GM10847 (cell line): ENCODE measurements around the gene RUSC2.

Experiments used
- POLR2A ChIP-seq: IDR thresholded peaks from 2 replicates; pipeline ENCODE4 v1.6.1; 2011; ENCODE audit not compliant: insufficient read length; ENCODE audit errors: extremely low read depth

RUSC2 gene

DNA sequence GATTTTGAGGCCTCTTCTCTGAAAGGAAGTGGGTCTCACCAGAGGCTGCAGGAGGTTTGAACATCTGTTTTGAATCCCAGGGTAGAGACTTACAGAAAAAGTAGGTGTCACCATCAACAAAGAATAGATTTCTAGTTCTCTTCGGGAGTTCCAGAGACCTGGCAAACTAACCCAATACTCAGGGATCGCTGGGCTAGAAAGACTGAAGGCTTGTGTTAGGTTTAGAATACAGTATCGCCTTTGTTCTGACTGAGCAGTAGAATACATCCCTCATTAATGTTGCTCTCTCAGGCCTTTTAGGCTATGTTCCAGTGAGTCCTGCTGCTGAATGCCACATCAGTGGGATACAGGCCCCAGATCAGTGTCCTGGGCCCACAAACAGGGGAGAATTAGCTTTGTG, 27.2 kb downstream of the RUSC2 start:
- no peak for TF ChIP-seq POLR2A

DNA sequence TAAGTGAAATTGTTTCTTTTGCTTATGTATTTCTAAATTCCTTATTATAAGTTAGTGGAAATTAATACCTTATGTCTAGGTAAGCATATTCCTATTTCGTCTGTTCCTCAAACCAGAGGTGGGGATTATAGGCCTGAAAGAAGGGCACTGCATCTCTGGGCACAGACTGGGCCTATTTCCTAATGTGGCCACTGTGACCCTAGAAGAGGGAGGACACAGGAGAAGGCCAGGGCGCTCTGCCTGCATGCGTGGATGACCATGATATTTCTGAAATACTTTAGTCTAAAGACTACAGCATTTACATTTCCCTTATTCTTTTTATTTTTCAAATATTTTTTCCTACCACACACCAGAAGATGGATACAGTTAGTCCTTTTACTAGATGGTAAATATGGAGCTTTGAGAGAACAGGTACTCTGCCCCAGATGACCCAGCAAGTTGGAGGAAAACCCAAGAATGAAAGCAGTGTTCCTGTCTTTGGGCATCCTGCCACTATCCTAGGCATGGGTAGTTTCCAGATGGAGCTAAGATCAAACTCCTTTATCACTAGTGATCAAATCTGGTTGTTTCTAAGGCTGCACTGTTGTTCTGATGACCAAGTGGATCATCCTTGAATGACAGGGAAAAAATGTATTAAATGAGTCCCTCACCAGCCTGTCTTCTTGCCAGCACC, 27.8 kb downstream of the RUSC2 start:
- no peak for TF ChIP-seq POLR2A

DNA sequence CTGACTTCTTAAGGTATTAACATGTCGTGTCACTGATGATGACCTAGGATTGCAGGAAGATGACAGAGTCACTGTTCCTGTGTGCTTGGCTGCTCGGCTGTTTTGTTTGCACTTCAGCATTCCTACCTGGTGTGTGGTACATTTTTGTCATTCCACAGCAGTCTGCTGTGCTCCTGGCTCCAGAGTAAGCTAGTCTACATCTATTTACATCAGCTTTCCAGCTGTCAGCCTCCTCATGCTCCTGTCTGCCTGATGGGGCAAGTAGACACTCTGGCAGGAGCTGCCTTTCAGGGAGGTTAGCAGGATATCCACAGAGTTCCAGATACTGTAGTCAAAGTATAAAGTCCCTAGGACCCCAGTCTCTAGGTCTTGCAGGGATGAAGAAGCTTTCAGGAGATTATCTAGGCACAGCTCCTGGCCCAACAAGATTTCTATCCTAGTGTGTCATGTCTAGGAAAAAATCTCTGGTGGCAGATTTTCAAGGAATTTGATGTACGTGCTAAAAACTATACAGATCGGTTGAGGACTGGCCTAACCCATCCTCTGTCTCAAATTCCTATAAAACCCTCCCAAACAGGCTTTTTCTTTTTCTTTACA, 28.4 kb downstream of the RUSC2 start:
- no peak for TF ChIP-seq POLR2A

- no peak for TF ChIP-seq POLR2A
Measured at GRCh38 chr9:35518981-35519679, 29.2 kb downstream of the RUSC2 start.

GRCh38 chr9:35519692-35520363, 29.9 kb downstream of the RUSC2 start:
- no peak for TF ChIP-seq POLR2A

DNA sequence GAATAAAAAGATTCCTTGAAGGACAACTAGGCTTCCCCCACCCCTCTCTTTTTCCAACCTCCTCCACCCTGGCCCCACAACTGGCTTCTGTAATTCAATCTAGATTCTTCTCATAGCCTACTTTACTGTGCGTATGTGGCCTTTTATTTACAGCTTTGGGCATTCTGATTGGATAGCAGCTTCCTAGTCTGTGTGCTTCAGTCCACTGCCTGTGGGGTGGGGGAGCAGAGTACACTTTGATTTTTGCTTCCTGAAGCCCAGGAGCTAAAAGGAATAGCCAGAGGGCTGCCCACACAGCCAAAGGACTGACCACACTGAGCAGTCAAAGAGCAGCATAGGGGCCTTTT, 30.4 kb downstream of the RUSC2 start:
- no peak for TF ChIP-seq POLR2A

DNA sequence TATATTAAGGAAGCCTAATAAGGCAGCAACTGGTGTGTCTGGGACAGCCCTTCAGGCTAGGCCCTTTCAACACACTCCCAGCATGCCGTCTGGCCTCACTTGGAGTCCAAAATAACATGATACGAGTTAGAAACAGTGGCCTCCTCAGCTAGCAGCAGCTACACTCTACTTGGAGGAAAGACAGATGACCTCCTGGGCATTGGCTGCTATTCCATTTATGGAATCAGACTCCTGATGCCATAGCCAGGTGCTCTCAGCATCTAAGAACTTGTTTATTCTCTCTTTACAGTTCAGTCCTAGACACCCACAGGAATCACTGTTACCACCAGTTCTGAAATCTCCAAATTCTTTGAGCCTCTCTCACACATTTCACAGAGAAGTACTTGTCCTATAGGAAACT, 31.8 kb downstream of the RUSC2 start:
- no peak for TF ChIP-seq POLR2A

DNA sequence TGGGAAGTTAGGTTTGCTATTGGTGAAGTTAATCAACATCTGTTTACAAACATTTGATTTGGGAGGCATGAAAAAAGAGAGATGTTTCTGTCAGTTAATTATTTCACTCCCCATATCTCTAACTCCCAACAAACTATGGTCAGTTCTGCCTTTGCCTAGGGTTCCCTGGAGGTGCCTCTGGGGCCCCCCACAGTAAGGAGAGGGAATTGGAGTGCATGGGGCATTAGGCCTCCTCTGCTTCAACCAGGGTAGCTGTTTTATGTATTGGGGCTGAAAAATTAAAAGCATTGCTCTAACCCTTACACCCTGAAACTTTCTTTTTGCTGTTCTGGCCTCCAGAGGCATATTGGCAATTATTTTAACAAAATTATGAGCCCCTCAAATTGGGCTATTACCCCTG, 32.3 kb downstream of the RUSC2 start:
- no peak for TF ChIP-seq POLR2A

DNA sequence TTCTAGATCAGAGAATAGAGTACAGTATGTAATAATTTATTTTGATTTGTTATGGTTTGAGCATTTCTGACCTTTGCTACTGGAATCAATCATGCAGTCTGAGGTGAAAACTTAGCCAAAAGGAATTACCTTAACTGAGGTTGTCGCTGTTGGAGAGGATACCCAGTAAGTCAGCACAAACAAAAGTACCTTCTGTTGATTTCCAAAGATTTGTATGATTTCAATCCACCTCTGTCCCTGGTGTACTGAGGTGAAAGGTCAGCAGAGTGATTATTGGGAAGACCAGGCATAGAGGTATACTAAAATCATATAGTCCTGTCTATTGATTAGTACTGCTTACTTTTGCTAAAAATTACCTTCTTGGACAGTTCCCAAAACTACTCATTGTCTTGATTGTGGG, 32.8 kb downstream of the RUSC2 start:
- TF ChIP-seq POLR2A = no peak

GRCh38 chr9:35526087-35526801, 36.3 kb downstream of the RUSC2 start:
- TF ChIP-seq POLR2A = no peak

- no peak for TF ChIP-seq POLR2A
Measured at GRCh38 chr9:35529161-35529823, 39.4 kb downstream of the RUSC2 start.

DNA sequence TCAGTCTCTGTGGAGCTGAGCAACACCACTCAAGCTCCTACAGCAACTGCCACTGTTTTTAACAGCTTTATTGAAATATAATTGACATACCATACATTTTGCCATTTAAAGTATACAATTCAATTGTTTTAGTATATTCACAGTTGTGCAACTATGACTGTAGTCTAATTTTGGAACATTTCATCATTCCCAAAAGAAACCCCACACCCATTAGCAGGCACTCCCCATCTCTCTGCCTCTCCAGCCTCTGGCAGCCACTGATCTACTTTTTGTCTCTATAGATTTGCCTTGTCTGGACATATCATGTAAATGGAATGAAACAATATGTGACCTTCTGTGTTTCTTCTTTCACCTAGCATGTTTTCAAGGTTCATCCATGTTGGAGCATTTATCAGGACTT, 43.5 kb downstream of the RUSC2 start:
- no peak for TF ChIP-seq POLR2A

DNA sequence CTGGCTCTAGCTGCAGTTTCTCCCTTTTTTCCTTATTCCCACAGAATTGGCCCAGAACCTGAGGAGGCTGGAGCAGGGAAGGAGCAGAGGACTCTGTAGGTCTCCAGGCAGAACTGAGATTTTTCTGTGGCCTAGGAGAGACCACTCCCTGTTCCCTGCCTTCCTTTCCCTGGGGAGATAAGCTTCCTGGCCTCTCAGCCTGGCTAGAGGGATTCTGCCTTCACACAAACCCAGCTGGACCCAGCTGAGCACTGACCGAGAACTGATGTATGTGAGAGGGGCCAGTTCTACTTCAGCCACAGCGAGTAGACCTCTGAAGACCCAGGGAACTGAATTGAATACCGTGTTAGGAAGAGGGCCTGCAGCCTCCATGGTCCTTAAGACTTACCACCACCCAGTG, 48.0 kb downstream of the RUSC2 start:
- TF ChIP-seq POLR2A = no peak

DNA sequence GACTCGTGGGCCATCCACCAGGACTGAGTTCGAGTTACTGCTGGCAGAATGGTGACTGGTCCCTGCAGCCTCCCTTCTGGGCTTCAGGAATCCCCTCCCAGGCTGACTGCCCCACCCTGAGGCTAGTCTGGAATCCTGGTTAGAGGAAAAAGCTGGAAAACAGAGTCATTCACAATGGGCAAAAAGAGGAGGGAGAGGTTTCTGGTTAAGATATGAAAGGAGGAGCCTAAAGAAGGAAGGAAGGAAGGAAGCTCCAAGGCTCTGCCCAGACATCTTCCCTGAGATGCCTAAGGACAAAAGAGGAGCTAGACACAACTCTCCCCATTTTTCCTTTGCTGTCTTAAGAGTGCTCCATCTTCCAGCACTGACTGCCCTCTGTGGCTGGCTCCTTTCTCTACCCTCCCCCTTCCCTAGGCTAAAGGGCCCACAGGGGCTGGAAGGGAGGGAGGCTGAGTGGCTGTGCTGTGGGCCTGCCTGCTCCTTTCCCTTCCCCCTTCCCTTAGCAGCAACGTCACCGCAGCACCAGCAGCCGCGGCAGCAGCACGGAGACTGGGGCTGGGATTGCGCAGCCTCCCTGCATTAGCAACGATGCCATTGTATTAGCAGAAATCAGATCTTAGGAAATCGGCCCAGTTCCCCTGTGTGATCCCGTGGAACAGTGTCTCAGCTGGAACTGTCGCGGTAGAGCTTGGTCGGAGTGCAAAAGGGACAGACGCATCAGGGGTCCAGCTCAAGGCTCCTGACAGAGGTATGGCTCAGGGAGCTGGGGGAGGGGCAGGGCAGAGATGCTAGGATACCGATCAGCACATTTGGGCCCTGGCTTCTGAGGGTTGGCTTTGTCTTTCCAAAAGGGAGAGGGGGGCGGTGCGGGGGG, 48.7 kb downstream of the RUSC2 start:
- no peak for TF ChIP-seq POLR2A
